ENCODE results near the gene TICRR.
"Not testable (repeated sequence)": the region's sequence is repeated elsewhere in the genome, so short reads cannot be mapped to it uniquely, and the experiment has no call there.

Gene TICRR

GRCh38 chr15:89566621-89567294 is 8.5 kb upstream of the TICRR start:
- no peak for DNase-seq

- DNase-seq = no peak
Observed at GRCh38 chr15:89569090-89569745, 6.1 kb upstream of the TICRR start.

GRCh38 chr15:89575656-89576416 is 567 bp downstream of the TICRR start:
- DNase-seq = no peak

- DNase-seq = no peak
Observed at GRCh38 chr15:89576417-89576773, 1.1 kb downstream of the TICRR start.

- no peak for DNase-seq
Observed at GRCh38 chr15:89577776-89578115, 2.5 kb downstream of the TICRR start.

- no peak for DNase-seq
Observed at GRCh38 chr15:89578146-89578545, 2.9 kb downstream of the TICRR start.

GRCh38 chr15:89580747-89581146 is 5.5 kb downstream of the TICRR start:
- DNase-seq = not testable (repeated sequence)

- DNase-seq = no peak
Observed at GRCh38 chr15:89586651-89587050, 11.4 kb downstream of the TICRR start.

- no peak for DNase-seq
Observed at GRCh38 chr15:89587955-89588354, 12.7 kb downstream of the TICRR start.

GRCh38 chr15:89591834-89592233 is 16.6 kb downstream of the TICRR start:
- DNase-seq = no peak

GRCh38 chr15:89593018-89593417 is 17.7 kb downstream of the TICRR start:
- no peak for DNase-seq

GRCh38 chr15:89599021-89599420 is 23.8 kb downstream of the TICRR start:
- DNase-seq = no peak

- DNase-seq = no peak
Observed at GRCh38 chr15:89611317-89611716, 36.0 kb downstream of the TICRR start.

GRCh38 chr15:89613031-89613430 is 37.8 kb downstream of the TICRR start:
- no peak for DNase-seq

- no peak for DNase-seq
Observed at GRCh38 chr15:89614164-89614563, 38.9 kb downstream of the TICRR start.

GRCh38 chr15:89615135-89615534 is 39.9 kb downstream of the TICRR start:
- DNase-seq = no peak

GRCh38 chr15:89616228-89616627 is 41.0 kb downstream of the TICRR start:
- no peak for DNase-seq

GRCh38 chr15:89621547-89621946 is 46.3 kb downstream of the TICRR start:
- no peak for DNase-seq

GRCh38 chr15:89623165-89623564 is 47.9 kb downstream of the TICRR start:
- DNase-seq = no peak

GRCh38 chr15:89625716-89626115 is 50.4 kb downstream of the TICRR start:
- DNase-seq = no peak

- DNase-seq = no peak
Observed at GRCh38 chr15:89627256-89627970, 52.1 kb downstream of the TICRR start.

- no peak for DNase-seq
Observed at GRCh38 chr15:89628301-89628700, 53.0 kb downstream of the TICRR start.
